Right lobe of liver (tissue), 6 donors: ENCODE data around the gene RRP8. TPM values are rescaled to one million over a fixed set of nuclear protein-coding genes. Genes with fewer than 3 reads are reported as not detected.

Experiments
- ATAC-seq, 4 donors: fragments of 200-7000 bp; cut with Tn5 transposase; one replicate each; pipeline ENCODE4 v1.9.1; 2020; ENCODE audit warnings: mild to moderate bottlenecking in 4 of 4, moderate library complexity in 4 of 4
- DNase-seq, 3 donors: peaks; one replicate each; pipeline ENCODE4 v3.0.0-alpha.2; 2020
- H3K27ac ChIP-seq, 3 donors: fragments of 200-600 bp; one replicate each; pipeline ENCODE4 v1.8.0; 2022
- H3K27me3 ChIP-seq, 2 donors: fragments of 200-600 bp; one replicate each; pipeline ENCODE4 v1.8.0; 2022
- H3K36me3 ChIP-seq, 4 donors: fragments of 200-600 bp; sonication (generic) in 1 of 4; one replicate each; pipeline versions ENCODE4 v1.5.1 to v1.8.0; 2017 to 2022; ENCODE audit warnings: control low read depth in 1 of 4
- H3K4me1 ChIP-seq, 4 donors: fragments of 200-600 bp; sonication (generic) in 1 of 4; one replicate each; pipeline versions ENCODE4 v1.5.1 to v1.8.0; 2017 to 2022; ENCODE audit warnings: control low read depth in 1 of 4
- H3K4me3 ChIP-seq, 3 donors: fragments of 200-600 bp; one replicate each; pipeline ENCODE4 v1.8.0; 2022
- H3K9me3 ChIP-seq, 4 donors: fragments of 200-600 bp; sonication (generic) in 1 of 4; one replicate each; pipeline versions ENCODE4 v1.5.1 to v1.8.0; 2017 to 2022; ENCODE audit warnings: control low read depth in 1 of 4
- CTCF ChIP-seq, 4 donors: fragments of 200-600 bp in 3 of 4; fragments of 450-650 bp in 1 of 4; IDR thresholded peaks; one replicate each; pipeline versions ENCODE4 v1.5.1 to v1.8.0; 2016 to 2022; ENCODE audit warnings: antibody characterized with exemption in 4 of 4, mild to moderate bottlenecking in 2 of 4
- POLR2A ChIP-seq: fragments of 450-650 bp; IDR thresholded peaks from one replicate; pipeline ENCODE4 v1.6.1; 2017; ENCODE audit warnings: antibody characterized with exemption, mild to moderate bottlenecking
- WGBS: methylation state at CpG from one replicate; pipeline ENCODE4 v1.1.6; 2018; ENCODE audit warnings: low coverage, low lambda C conversion rate; ENCODE audit not compliant: insufficient coverage; ENCODE audit errors: missing lambda C conversion rate; 5-methylcytosine and 5-hydroxymethylcytosine counted together
- intact Hi-C, 2 donors: fragments of 100-400 bp; cut with DNase I; formaldehyde crosslinking; loops; one replicate each; pipeline versions ENCODE4 v1.11.2 to v1.14.1; 2022
- total RNA-seq, 6 experiments: library from RNA; depleted of rRNA in 2 of 6; stranded (reverse); fragments of >200 nt in 2 of 6; fragmentation: NEBNext Ultra II Directional in 3 of 6; extraction: Animal tissue kit (Norgen Biotek cat#: 25700) in 3 of 6; gene quantifications; one replicate each; pipeline versions ENCODE4 v1.1.0 to v1.2.4, GENCODE V29; 2016 to 2023
- donor health status: DM: no; HTN: yes; CAD: no.
- donor health status: DM: no; HTN: no; CAD: no.
- donor health status: DM: no; HTN: no; CAD: no.
- donor health status: DM: no; HTN: yes; CAD: no.
- donor health status: DM: no; HTN: yes; CAD: no.

RRP8 gene
- total RNA-seq, 6 experiments from 2014 or later: 11.3 to 17.1 (median 14.2) TPM

GRCh38 chr11:6567371-6567745, 36.1 kb downstream of the RRP8 start:
- DNase-seq (no peak), ATAC-seq (peak in 2 of 4 donors; percentile 7 to 34)
- Histone ChIP-seq H3K4me1 (peaks cover 0 to 20% (median 8%) of the 10 kb centered on the region in 4 donors), H3K9me3 (no peaks in the 10 kb centered on the region), H3K27ac (no peak overlapping the region), H3K27me3 (no peaks in the 10 kb centered on the region), H3K36me3 (no peaks in the 10 kb centered on the region), H3K4me3 (no peak overlapping the region)
- WGBS: 50% methylated on average over 2 of the region's 7 CpGs
- no peak for TF ChIP-seq CTCF (IDR thresholded peaks at IDR 0.05)
- TF ChIP-seq POLR2A: no peak
- intact Hi-C loops: no loop called here

- TF ChIP-seq POLR2A: no peak
- no peak for TF ChIP-seq CTCF (IDR thresholded peaks at IDR 0.05)
- Histone ChIP-seq H3K4me3 (no peak overlapping the region), H3K4me1 (peaks cover 0 to 20% (median 8%) of the 10 kb centered on the region in 4 donors), H3K27ac (no peak overlapping the region), H3K9me3 (no peaks in the 10 kb centered on the region), H3K27me3 (no peaks in the 10 kb centered on the region), H3K36me3 (no peaks in the 10 kb centered on the region)
- intact Hi-C loops: no loop called here
- DNase-seq: peak; percentile 55 to 91 (median 76)
- 59% methylated on average over 9 of the region's 13 CpGs for WGBS
- peak; percentile 76 to 82 (median 76) for ATAC-seq
Measured at GRCh38 chr11:6566704-6567370, 36.6 kb downstream of the RRP8 start.

- no peak for TF ChIP-seq CTCF (IDR thresholded peaks at IDR 0.05)
- TF ChIP-seq POLR2A: no peak
- H3K27me3 ChIP-seq: no peaks in the 10 kb centered on the region
- no peak overlapping the region for H3K4me3 ChIP-seq
- no peaks in the 10 kb centered on the region for H3K36me3 ChIP-seq
- peaks cover 0 to 20% (median 8%) of the 10 kb centered on the region in 4 donors for H3K4me1 ChIP-seq
- ATAC-seq (no peak), DNase-seq (no peak)
- H3K9me3 ChIP-seq: no peaks in the 10 kb centered on the region
- WGBS: 86% methylated on average over 2 of the region's 5 CpGs
- intact Hi-C loops: no loop called here
- no peak overlapping the region for H3K27ac ChIP-seq
Measured at GRCh38 chr11:6565988-6566703, 37.3 kb downstream of the RRP8 start.

GRCh38 chr11:6565325-6565724, 38.1 kb downstream of the RRP8 start:
- no peaks in the 10 kb centered on the region for H3K9me3 ChIP-seq
- no peaks in the 10 kb centered on the region for H3K27me3 ChIP-seq
- no peaks in the 10 kb centered on the region for H3K36me3 ChIP-seq
- no peak for ATAC-seq
- WGBS: 89% methylated on average over 2 of the region's 2 CpGs
- no peak for TF ChIP-seq CTCF (IDR thresholded peaks at IDR 0.05)
- TF ChIP-seq POLR2A: no peak
- no peak for DNase-seq
- peaks cover 0 to 20% (median 8%) of the 10 kb centered on the region in 4 donors for H3K4me1 ChIP-seq
- intact Hi-C loops: no loop called here
- no peak overlapping the region for H3K4me3 ChIP-seq
- no peak overlapping the region for H3K27ac ChIP-seq
